SHP77 treated with DMSO at 0.1 percent for 48 hours (cell line): Measurements from ENCODE around the gene RHOB.
"Not testable (repeated sequence)": the region's sequence is repeated elsewhere in the genome, so short reads cannot be mapped to it uniquely, and the experiment has no call there.

Experiments used
- DNase-seq: peaks from one replicate; lab custom pipeline; 2025; lab: John Stamatoyannopoulos, UW

Gene RHOB

DNA sequence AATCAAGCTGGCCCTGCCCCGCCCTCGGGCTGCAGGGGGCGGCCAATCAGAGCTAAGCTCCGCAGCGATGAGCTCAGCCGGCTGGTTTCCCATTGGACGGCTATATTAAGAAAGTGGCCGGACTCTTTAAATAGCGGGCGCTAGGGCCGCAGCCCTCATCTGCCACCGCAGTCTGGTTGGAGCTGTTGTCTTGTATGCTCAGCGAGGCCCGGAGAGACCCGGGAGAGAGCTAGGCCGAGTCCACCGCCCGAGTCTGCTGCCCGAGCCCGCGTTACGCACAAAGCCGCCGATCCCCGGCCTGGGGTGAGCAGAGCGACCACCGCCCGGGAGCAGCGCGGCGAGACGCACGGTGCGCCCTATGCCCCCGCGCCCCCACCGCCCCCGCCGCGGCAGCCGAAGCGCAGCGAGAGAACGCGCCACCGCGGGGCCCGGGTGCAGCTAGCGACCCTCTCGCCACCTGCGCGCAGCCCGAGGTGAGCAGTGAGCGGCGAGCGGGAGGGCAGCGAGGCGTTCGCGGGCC lies at the start of gene RHOB:
RHOB (plus strand) TSS at position 158 of the 520 bp plus-strand sequence. CDS start 392 bp downstream, outside the sequence.
- peak; percentile 91 for DNase-seq

GRCh38 chr2:20397811-20398447 lies 48.9 kb upstream of the RHOB start:
- no peak for DNase-seq

DNA sequence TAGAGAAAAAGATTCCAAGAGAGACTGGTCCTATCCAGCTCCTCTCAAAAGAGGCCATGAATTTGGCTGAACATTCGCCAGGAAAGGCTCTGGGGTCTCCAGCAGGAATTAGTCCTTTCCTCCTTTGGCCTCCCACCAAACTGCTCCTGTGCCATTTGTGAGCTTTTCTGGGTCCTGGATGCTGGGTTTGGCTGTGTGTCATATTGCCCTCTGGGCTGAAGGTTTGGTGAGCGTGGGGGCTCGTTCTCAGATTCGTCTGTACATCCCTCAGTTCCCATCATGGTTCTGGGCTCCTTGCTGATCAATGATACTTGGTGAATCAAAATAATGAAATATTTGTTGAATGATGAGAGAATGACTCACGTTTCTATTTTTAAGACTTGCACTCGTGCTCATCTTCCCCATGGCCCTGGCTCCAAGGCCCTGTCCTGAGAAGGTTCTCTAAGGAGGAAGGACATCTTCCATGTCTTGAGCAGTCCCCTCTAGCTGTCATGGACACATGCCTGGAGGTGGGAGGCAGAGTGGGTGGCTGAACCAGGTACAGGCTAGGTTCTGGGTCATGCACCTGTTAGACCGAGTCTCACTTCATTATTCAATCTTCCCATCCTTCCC lies 47.8 kb upstream of the RHOB start:
- no peak for DNase-seq

- DNase-seq: no peak
These were observed 46.6 kb upstream of the RHOB start for GRCh38 chr2:20400306-20400705.

DNA sequence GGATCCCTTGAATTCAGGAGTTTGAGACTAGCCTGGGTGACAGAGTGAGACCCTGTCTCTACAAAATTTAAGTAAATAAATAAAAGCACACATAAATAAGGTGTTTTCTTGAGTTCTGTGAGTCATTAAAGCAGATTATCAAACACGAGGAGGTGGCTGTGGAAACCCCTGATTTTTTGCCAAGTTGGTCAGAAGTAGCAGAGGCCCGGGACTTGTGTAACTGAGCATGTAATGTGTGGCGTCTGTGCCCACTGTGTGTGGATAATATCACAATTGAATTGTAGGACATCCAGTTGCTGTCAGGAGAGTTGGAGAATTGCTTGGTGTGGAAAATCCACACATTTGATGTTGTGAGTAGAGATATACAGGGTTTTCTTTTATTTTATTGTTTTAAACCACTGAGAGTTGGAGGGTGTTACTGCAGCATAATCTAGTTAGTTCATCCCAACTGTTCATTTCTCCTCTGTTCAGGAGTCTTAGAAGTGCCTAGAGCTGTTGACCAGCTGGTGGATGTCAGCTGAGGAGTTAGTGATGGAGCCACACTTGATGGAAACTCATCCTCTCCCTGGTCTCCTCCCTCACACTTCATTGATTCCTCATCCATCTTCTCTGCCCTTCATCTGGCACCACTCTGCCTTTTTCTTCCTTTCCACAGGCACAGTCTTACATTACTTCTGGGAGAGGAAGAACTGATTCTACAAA lies 45.9 kb upstream of the RHOB start:
- DNase-seq: no peak

GRCh38 chr2:20401489-20401835 lies 45.4 kb upstream of the RHOB start:
- DNase-seq: no peak

- DNase-seq: no peak
These were observed 43.0 kb upstream of the RHOB start for GRCh38 chr2:20403774-20404312.

DNA sequence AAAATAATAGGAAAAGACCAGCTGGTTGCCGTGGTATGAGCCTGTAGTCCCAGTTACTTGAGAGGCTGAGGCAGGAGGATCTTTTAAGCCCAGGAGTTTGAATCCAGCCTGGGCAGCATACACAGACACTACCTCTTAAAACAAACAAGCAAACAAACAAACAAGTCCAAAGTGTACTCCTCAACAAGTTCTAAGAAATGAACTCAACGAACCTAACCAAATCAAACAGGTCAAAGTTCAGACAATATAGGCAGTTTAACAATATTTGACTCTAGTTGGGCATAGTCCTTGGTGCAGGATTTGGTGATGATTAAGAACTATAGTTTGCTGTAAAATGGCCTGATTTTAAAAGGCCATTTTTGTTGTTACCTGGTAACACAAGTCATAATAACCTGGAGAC lies 41.9 kb upstream of the RHOB start:
- DNase-seq: no peak

DNA sequence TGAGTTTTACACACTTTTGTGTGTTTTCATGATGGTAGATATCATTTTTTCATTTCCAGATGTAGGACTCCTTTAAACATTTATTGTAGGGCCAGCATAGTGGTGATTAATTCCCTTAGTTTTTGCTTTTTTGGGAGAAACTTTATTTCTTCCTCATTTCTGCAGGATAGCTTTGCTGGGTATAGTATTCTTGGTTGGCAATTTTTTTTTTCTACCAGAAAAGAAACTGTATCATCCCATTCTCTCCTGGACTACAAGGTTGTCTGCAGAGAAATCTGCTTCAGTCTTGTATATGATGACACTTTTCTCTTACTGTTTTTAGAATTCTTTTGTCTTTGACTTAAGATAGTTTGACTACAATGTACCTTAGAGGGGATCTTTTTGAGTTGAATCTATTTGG lies 37.8 kb upstream of the RHOB start:
- no peak for DNase-seq

DNA sequence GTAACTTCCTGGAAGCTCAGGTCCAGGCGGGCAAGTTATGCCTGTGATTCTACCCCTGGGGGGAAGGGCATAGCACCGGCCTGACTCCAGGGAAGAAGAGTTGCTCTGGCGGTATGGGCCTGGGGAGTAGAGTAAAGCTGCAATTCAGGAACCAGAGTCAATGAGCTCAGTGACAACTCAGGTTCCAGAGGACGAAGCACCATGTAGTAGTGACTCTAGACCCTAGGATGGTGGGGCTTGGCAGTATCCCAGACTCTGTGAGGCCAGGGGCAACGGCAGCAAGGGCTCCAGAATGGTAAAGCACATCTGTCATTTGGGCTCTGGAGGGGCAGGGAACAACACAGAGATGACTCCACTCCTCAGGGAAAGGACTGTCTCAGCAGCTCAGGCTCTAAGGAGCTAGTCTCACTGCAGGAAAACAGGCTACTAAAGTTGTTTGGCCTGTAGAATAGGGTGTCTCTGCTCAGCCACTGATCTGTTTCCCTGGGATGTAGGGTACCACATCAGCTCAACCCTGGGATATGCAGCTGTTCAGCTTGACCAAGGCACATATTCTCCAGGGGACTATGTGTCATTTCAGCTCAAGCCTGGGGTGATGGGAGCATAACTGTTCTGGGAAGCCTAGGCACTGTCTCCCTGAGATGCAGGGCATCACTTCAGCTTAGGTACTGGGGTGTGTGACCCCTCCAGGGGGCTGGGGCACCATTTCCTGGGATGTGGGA lies 36.2 kb upstream of the RHOB start:
- DNase-seq: no peak

- no peak for DNase-seq
These were observed 35.4 kb upstream of the RHOB start for GRCh38 chr2:20411361-20411894.

DNA sequence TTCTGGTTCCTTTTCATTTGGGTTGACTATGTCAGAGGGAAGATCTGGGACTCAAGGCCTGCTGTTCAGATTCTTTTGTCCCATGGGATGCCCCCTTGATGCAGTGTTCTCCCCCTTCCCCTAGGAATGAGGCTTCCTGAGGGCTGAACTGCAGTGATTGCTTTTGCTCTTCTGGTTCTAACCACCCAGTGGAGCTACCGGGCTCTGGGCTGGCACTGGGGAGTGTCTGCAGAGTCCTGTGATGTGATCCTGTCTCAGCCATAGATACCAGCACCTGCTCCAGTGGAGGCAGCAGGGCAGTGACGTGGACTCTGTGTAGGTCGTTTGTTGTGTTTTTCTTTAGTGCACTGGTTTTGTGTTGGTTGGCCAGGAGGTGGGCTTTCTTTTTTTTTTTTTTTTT lies 32.1 kb upstream of the RHOB start:
- peak; percentile 48 for DNase-seq

DNA sequence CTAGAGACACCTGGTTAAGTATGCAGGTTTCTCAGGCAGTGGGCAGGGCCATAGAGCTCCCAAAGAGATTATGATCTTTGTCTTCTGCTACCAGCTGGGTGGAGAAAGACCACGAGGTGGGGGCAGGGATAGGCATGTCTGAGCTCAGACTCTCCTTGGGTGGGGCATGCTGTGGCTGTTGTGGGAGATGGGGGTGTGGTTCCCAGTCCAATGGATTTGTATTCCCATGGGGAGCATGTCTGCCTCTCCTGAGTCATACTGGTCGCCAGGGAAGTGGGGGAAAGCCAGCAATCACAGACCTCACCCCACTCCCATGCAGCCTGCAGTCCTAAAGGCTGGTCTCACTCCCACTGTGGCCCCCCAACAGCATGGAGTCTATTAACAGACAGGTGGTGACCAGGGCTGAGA lies 31.4 kb upstream of the RHOB start:
- no peak for DNase-seq

DNA sequence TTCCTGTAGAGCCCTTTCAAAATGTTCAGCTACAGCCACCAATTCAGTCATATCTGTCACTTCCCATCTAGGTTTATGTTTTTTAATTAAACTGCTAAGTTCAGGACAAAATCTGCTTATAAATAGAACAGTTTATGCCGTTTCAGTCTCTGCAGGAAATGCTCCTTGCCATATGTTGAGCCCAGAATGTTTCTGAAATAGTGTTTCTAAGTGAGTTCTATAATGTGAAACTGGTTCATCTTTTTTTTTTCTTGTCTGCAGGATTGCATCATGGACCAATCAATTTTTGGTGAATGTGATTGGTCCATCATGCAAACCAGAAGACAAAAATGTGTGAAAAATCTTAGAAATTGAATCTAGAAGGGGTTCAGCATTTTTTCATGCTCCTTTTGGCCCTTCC lies 30.2 kb upstream of the RHOB start:
- no peak for DNase-seq

DNA sequence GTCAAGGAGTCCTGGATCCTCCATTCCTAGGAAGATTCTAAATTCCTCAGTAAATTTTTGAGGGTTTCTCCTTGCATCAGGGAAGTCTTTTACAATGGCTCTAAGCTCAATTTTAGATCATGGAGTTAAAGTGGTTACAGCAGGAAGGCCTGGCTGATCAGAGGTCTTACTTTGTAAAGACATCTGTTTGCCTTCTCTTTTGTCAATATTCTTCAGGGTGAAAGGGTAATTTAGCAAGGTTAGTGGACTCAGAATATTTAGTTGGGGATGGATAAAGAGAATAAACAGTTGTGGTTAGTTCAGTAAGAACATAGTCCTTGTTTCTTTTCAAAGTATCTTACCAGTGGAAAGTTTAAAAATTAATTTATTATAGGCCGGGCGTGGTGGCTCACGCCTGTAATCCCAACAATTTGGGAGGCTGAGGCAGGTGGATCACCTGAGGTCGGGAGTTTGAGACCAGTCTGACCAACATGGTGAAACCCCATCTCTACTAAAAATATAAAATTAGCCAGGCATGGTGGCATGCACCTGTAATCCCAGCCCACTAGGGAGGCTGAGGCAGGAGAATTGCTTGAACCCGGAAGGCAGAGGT lies 29.5 kb upstream of the RHOB start:
- not testable (repeated sequence) for DNase-seq

DNA sequence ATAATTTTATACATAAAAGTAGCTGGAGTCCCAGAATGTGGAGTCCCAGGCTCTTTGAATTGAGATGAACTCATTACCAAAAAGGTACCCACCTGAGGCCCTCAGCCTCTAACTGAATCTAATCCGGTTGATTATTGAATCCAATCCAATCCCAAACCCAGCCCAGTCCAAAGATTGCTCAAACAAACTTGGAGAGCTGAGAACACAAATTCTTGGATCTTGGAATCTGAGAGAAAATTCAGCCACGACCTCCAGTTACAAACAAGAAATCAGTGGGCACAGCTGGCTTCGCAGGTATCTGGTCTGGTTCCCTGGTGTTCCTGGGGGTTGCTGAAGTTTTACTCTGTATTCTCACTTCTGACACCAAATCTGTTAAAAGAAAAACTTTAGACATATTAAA lies 28.4 kb upstream of the RHOB start:
- no peak for DNase-seq

DNA sequence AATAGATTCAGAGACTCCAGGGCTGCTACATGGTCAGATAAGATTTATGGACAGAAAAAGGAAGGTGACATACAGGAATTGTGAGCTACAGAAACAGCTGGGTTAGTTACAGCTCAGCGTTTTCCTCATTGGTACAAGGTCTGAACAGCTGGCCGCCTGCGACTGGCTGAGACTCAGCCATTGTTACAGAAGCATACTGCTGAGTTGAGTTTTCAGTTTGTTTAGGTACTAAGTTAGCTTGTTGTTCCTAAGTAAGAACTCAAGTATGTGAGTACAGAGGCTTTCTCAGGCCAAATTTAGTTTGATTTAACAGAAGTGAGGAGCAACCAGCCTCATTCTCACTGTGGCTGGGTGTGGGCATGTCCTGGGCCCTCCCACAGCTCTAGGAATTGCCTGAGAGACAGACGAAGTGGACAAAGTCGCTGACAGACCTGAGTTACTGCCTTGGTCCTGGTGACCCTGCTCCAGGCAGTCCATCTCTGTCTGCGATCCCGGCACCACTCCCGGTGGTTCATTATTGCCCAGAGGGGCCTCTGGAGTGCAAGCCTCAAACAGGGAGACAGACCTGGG lies 27.8 kb upstream of the RHOB start:
- no peak for DNase-seq

GRCh38 chr2:20419752-20420151 lies 27.1 kb upstream of the RHOB start:
- no peak for DNase-seq

DNA sequence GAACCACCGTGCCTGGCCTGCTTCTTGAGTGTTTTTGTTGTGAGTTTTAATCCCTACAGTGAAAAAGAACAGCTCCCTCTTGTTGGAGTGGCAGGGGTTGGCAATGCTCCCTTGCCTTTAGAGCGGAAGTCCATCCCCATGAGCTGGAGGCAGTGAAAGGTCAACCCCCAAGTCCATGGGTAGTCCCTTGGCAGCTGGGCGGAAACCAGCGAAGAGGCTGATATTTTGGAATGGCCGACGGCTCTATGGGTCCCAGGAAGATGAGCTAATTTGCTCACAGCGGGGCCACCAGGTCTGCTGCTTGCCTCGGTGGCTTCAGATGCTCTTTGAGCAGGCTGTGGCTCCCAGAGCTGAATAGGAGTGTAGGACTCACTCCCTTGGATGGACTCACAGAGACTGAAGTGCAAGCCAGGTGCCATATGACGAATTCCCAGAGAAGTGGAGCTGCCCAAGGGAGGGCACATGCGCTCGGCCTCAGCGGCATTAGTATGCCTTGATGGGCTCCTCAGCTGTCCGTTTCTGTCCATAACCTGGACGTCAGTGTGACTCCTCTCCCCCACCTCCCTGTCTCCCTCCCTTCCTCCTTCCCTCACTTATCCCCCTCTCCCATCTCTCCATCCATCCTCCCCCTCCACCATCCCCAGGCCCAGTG lies 25.4 kb upstream of the RHOB start:
- DNase-seq: no peak

GRCh38 chr2:20421988-20422370 lies 24.9 kb upstream of the RHOB start:
- no peak for DNase-seq
